GM18505 (cell line): ENCODE data around the gene PEX7.
"Not testable (repeated sequence)": the region's sequence is repeated elsewhere in the genome, so short reads cannot be mapped to it uniquely, and the experiment has no call there.

ENCODE experiments used
- ATAC-seq: cut with Tn5 transposase; IDR thresholded peaks from one replicate; pipeline ENCODE4 v1.9.1; 2021; ENCODE audit not compliant: unreplicated experiment
- POLR2A ChIP-seq: IDR thresholded peaks from 4 replicates; pipeline ENCODE4 v1.6.1; 2011; ENCODE audit warnings: borderline replicate concordance; ENCODE audit not compliant: insufficient read depth, insufficient read length; ENCODE audit errors: extremely low read depth

PEX7 gene

DNA sequence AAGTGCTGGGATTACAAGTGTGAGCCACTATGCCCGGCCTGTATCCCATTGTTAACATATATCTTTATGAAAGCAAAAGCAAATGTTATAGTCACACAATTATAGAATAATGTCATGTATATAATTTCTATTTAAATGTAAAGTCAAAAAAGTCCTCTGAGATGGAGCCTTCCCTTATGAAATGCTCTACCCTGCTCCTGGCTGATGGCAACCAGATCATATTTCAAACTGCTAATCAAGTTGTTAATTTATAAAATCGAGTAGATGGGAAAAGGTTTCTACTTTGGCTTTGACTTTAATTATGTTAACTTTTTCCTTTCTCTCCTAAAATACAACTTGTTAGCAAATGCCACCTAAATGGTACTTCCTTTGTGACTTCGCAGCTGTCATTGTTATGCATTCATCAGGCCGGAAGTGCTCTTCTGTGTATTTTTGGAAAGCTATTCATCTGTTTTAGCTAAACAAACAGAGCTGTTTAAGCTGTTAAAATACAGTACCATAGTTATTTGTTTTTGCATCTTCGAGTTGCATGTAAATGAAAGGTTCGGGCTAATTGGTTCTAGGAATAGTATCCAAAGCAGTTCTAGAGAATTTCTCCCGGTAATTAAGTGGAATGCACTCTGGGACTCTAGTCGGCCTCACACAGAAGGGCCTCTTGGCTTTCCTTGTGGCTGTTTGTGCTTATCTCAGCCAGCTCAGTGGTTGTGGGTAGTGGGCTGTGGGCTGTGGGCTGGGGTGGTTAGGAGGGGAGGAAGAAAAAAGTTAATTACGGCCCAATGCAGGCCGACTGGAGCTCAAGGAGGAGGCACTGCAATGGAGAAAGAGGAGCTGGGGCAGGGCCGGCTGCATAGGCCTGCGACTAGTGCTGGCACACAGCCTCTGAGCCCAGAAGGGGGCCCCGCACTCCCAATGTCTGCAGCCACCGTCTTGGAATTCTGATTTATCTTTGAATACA, 134.5 kb downstream of the PEX7 start:
- no peak for ATAC-seq
- TF ChIP-seq POLR2A = no peak

DNA sequence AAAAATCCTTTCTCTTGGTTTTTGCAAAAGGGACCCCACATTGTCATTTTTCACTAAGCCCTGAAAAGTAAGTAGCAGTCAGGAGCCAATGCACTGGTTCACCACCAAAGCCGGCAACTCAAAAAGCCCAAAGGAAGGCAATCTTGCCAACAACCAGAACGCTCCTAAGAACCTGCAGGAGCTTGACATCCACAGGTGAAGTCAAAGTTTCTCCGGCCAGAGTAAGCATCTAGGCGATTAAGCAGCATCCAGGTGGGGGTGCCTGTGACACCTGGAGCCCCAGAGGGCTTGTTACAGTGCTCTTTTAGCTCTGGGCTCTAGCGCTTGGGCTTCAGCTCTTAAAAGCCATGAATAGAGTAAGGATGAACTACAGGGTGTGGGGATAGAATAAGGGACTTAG, 135.8 kb downstream of the PEX7 start:
- no peak for TF ChIP-seq POLR2A
- no peak for ATAC-seq

DNA sequence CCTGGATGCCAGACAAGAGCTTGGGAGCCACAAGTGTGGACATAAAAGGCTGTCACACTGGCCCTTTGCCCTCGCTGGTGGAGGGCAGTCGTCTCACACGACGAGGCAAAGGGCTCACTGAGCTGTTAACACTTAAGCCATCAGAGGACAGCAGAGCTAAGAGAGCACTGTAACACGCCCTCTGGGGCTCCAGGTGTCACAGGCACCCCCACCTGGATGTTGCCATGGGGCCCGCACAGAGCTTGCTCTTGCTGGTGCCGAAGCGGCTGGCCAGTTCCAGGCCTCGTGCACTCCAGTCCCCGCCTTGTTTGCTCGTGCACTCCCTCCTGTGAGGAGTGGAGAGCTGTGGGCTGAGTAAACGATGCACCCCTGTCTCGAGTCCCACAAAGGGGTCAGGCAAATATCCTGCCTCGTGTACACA, 137.1 kb downstream of the PEX7 start:
- no peak for TF ChIP-seq POLR2A
- no peak for ATAC-seq

DNA sequence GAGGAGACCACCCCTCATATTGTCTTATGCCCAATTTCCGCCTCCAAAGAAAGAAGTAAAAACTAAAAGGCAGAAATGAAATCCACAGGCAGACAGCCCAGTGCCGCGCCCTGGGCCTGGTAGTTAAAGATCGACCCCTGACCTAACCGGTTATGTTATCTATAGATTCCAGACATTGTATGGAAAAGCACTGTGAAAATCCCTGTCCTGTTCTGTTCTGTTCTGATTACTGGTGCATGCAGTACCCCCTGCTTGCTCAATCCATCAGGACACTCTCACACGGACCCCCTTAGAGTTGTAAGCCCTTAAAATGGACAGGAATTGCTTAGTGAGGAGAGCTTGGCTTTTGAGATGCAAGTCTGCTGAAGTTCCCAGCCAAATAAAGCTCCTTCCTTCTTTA, 137.5 kb downstream of the PEX7 start:
- ATAC-seq = not testable (repeated sequence)

DNA sequence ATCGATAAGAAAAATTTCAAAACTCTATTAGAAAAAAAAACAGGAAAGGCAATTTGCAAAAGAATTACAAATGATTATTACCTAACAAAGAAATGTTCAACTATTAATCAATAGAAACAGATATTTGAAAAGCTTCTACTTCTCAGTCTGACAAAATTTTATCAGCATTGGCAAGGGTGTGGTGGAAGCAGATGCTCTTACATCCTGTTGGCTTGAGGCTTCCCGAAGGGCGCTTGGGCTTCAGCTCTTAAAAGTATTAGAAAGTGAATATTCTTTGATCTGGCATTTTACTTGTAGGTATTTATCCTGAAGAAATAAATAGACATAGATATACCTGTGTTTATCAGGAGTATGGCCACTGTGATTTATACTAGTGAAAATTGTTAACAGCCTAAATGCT, 138.4 kb downstream of the PEX7 start:
- no peak for TF ChIP-seq POLR2A

DNA sequence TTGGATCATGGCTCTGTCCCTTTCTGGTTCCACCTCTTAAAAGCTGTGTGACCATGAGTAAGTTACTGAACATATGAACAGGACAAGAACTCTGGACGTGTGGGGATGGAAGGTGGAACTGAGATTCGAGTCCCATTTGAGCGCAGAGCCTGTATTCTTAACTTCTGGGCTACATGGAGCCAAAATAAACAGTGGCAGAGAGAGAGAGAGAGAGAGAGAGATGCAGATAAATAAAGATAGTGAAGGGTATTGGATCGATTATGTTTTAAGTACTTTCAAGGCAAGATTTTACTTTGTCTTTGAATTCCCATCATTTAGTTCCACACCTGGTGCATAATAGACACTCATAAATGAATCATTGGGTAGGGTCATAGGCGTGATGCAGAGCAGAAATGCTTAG, 139.5 kb downstream of the PEX7 start:
- no peak for TF ChIP-seq POLR2A
- ATAC-seq = no peak

More for the DNA sequence above, 138.4 kb downstream of the PEX7 start:
- no peak for ATAC-seq

DNA sequence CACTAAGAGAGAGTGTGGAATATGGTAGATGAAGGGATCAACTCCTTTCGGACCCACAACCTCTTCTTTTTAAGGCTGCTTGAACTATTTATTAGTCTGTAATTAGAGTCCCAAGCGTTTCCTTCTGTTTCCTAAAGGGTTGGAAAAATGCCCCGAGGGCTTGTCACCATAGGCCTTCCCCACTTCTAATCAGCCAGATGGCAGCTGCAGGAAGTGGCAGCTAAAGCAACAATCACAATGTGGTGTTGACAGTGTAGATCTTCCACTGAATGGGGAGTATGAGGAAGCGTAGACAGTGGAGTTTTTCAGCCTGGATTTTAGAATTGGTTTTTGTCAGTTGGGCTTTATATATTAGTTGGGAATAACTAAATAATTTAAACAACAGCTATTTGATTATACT, 140.3 kb downstream of the PEX7 start:
- TF ChIP-seq POLR2A = no peak
- ATAC-seq = no peak

DNA sequence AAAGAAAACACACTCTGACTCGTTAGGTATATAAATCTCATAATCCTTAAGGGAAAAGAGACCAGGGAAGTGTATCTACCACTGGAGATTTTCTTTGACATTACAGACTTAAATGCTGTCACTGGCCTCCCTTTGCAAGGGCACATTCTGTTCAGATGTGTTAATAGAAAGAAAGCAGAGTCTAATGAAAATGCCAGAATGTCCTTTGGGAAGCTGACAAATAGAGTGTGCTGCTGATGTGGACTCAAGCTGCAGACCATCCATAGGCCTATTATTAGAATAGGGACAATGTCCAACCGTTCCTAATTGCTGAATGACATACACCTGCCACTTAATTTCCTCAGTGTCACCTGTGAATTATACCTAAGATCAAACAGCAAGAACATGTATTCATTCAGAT, 140.9 kb downstream of the PEX7 start:
- ATAC-seq = no peak
- no peak for TF ChIP-seq POLR2A
